Measurements from ENCODE around the gene RNF14.

RNF14 gene

DNA sequence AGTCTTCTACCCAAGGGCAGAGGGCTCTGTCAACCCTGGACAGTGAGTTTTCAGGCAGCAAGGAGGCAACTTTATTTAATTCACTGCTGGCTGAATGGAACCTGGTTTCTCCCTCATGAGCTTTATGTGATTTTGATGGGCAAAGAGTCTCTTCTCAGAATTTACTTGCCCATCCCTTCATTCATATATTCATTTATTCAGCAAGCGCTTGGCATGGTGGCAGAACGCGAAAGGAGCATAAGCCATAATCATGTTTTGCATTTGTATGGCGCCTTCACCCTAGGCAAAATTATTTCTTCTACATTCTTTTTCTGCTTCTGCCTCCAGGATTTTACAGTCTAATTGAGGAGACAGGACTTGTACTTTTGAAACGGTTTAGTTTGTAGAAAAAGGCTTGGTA, 37.2 kb upstream of the RNF14 start:
- CTCF ChIA-PET, result no interaction called here
- POLR2A ChIA-PET, result no interaction called here
- Histone ChIP-seq H3K36me3 (ENCODE audit: control insufficient read depth in 2 of 2, insufficient read depth in 1 of 2, low read length in 2 of 2) (peaks cover 20 to 95% of the 10 kb centered on the region in 2 experiments), H3K4me1 (ENCODE audit: control insufficient read depth, insufficient read depth, low read length) (no peaks in the 10 kb centered on the region), H3K27ac (ENCODE audit: extremely low read depth, low read depth, low read length) (no peak overlapping the region), H3K9me3 (ENCODE audit: control insufficient read depth, insufficient read depth, low read depth, low read length) (no peaks in the 10 kb centered on the region), H3K4me3 (ENCODE audit: low read depth, low read length) (no peak overlapping the region)
- TF ChIP-seq AEBP2 (tag by site-specific recombination; IDR thresholded peaks at IDR 0.05; ENCODE audit: borderline replicate concordance), result no peak
- no peak for TF ChIP-seq ZNF214 (tag by site-specific recombination; IDR thresholded peaks at IDR 0.05; ENCODE audit: borderline replicate concordance)
- no peak for TF ChIP-seq ZNF621 (tag by site-specific recombination; IDR thresholded peaks at IDR 0.05)
- TF ChIP-seq ZNF155 (tag by site-specific recombination; IDR thresholded peaks at IDR 0.05), result no peak
- TF ChIP-seq ZSCAN18 (tag by site-specific recombination; IDR thresholded peaks at IDR 0.05), result no peak
- no peak for TF ChIP-seq ZSCAN5A (tag by site-specific recombination; IDR thresholded peaks at IDR 0.05)
- TF ChIP-seq, protein P1, sequence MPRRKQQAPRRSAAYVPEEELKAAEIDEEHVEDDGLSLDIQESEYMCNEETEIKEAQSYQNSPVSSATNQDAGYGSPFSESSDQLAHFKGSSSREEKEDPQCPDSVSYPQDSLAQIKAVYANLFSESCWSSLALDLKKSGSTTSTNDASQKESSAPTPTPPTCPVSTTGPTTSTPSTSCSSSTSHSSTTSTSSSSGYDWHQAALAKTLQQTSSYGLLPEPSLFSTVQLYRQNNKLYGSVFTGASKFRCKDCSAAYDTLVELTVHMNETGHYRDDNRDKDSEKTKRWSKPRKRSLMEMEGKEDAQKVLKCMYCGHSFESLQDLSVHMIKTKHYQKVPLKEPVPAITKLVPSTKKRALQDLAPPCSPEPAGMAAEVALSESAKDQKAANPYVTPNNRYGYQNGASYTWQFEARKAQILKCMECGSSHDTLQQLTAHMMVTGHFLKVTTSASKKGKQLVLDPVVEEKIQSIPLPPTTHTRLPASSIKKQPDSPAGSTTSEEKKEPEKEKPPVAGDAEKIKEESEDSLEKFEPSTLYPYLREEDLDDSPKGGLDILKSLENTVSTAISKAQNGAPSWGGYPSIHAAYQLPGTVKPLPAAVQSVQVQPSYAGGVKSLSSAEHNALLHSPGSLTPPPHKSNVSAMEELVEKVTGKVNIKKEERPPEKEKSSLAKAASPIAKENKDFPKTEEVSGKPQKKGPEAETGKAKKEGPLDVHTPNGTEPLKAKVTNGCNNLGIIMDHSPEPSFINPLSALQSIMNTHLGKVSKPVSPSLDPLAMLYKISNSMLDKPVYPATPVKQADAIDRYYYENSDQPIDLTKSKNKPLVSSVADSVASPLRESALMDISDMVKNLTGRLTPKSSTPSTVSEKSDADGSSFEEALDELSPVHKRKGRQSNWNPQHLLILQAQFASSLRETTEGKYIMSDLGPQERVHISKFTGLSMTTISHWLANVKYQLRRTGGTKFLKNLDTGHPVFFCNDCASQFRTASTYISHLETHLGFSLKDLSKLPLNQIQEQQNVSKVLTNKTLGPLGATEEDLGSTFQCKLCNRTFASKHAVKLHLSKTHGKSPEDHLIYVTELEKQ (tag by site-specific recombination; IDR thresholded peaks at IDR 0.05; ENCODE audit: borderline replicate concordance), result no peak

DNA sequence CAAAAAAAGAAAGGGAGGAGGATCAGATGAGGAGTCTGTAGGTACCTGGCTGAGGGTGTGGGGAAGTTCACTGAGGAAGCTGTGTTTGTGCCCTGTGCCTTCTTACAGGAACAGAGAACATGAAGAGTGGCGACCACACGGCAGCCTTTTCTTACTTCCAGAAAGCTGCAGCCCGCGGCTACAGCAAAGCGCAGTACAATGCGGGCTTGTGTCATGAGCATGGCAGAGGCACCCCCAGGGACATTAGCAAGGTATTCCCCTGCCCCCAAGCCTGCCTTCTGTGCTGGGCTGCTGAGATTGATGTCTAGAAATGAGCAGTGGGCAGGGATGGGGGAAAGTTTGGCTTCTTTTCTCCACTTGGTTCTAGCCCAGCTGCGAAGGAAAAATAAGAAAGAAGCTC, 35.8 kb upstream of the RNF14 start:
- CTCF ChIA-PET, result interaction anchor here (0.6 to 2.3 kb wide), 4 partner anchors 8 to 240 kb away, joined by 3 to 12 read pairs (median 4); no protein-coding TSS in a partner anchor

More for the DNA sequence above, 35.8 kb upstream of the RNF14 start:
- POLR2A ChIA-PET, result interaction anchor here (0.7 to 1.0 kb wide), 2 partner anchors 9 to 250 kb away, joined by 3 read pairs; partner anchors contain the start of gene DELE1
- TF ChIP-seq ZSCAN23 (tag by site-specific recombination; IDR thresholded peaks at IDR 0.05), result no peak
- no peak for TF ChIP-seq ZNF513 (tag by site-specific recombination; IDR thresholded peaks at IDR 0.05)
- TF ChIP-seq ZFP41 (tag by site-specific recombination; IDR thresholded peaks at IDR 0.05; ENCODE audit: borderline replicate concordance), result no peak
- TF ChIP-seq, protein P2, sequence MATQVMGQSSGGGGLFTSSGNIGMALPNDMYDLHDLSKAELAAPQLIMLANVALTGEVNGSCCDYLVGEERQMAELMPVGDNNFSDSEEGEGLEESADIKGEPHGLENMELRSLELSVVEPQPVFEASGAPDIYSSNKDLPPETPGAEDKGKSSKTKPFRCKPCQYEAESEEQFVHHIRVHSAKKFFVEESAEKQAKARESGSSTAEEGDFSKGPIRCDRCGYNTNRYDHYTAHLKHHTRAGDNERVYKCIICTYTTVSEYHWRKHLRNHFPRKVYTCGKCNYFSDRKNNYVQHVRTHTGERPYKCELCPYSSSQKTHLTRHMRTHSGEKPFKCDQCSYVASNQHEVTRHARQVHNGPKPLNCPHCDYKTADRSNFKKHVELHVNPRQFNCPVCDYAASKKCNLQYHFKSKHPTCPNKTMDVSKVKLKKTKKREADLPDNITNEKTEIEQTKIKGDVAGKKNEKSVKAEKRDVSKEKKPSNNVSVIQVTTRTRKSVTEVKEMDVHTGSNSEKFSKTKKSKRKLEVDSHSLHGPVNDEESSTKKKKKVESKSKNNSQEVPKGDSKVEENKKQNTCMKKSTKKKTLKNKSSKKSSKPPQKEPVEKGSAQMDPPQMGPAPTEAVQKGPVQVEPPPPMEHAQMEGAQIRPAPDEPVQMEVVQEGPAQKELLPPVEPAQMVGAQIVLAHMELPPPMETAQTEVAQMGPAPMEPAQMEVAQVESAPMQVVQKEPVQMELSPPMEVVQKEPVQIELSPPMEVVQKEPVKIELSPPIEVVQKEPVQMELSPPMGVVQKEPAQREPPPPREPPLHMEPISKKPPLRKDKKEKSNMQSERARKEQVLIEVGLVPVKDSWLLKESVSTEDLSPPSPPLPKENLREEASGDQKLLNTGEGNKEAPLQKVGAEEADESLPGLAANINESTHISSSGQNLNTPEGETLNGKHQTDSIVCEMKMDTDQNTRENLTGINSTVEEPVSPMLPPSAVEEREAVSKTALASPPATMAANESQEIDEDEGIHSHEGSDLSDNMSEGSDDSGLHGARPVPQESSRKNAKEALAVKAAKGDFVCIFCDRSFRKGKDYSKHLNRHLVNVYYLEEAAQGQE (tag by site-specific recombination; IDR thresholded peaks at IDR 0.05), result no peak
- TF ChIP-seq ZNF549 (tag by site-specific recombination; IDR thresholded peaks at IDR 0.05), result no peak
- no peak for TF ChIP-seq KLF17 (tag by site-specific recombination; IDR thresholded peaks at IDR 0.05)
- H3K36me3 ChIP-seq (ENCODE audit: control insufficient read depth in 2 of 2, insufficient read depth in 1 of 2, low read length in 2 of 2), result peaks cover 12 to 90% of the 10 kb centered on the region in 2 experiments
- no peaks in the 10 kb centered on the region for H3K9me3 ChIP-seq (ENCODE audit: control insufficient read depth, insufficient read depth, low read depth, low read length)
- no peak overlapping the region for H3K27ac ChIP-seq (ENCODE audit: extremely low read depth, low read depth, low read length)
- no peaks in the 10 kb centered on the region for H3K4me1 ChIP-seq (ENCODE audit: control insufficient read depth, insufficient read depth, low read length)
- no peak overlapping the region for H3K4me3 ChIP-seq (ENCODE audit: low read depth, low read length)

All from HEK293 (cell line).